A549 (cell line): ENCODE data around the gene UBTD1. TPM values are rescaled to one million over a fixed set of nuclear protein-coding genes. Genes with fewer than 3 reads are reported as not detected.

Experiments
- ATAC-seq, 2 experiments: fragments of 200-7000 bp in 1 of 2; fragments of >200 bp in 1 of 2; cut with Nextera tagmentation in 1 of 2; cut with Tn5 transposase in 1 of 2; 3 replicates each; pipeline versions ENCODE4 v1.8.0 to v1.9.1; 2018 to 2020; ENCODE audit warnings: mild to moderate bottlenecking in 1 of 2, moderate library complexity in 1 of 2
- CTCF ChIA-PET: fragments of 300-600 bp; sonication (Branson Sonifier 250); formaldehyde crosslinking; extraction: SDS; loops from one replicate; lab custom pipeline; 2021; ENCODE audit warnings: antibody characterized with exemption, inconsistent platforms; lab: Yijun Ruan, JAX
- POLR2A ChIA-PET: fragments of 350-600 bp; formaldehyde crosslinking; extraction: SDS; loops from one replicate; lab custom pipeline; 2021; ENCODE audit warnings: antibody characterized with exemption, inconsistent platforms; lab: Yijun Ruan, JAX
- DNase-seq, 2 experiments: peaks; one replicate each; pipeline versions ENCODE4 v3.0.0 to v3.0.0-alpha.2; 2011 to 2016; ENCODE audit warnings: low read depth in 1 of 2, low spot score in 1 of 2
- FAIRE-seq: peaks from 2 replicates; lab custom pipeline; 2011; peaks lifted over from hg19 to GRCh38; lab: Jason Lieb, UNC
- H3K27ac ChIP-seq, 2 experiments: fragments of >200 bp; sonication (Bioruptor Twin); formaldehyde crosslinking; 3 replicates each; pipeline ENCODE4 v1.5.1; 2016 to 2017
- H3K4me1 ChIP-seq: fragments of >200 bp; sonication (Bioruptor Twin); formaldehyde crosslinking; 3 replicates; pipeline ENCODE4 v1.6.1; 2016
- H3K4me2 ChIP-seq: fragments of >200 bp; sonication (Bioruptor Twin); formaldehyde crosslinking; 3 replicates; pipeline ENCODE4 v1.6.1; 2016
- H3K4me3 ChIP-seq: fragments of >200 bp; sonication (Bioruptor Twin); formaldehyde crosslinking; 3 replicates; pipeline ENCODE4 v1.5.1; 2016
- H3K9me3 ChIP-seq: fragments of >200 bp; sonication (Bioruptor Twin); formaldehyde crosslinking; 3 replicates; pipeline ENCODE4 v1.6.1; 2016
- ATOH8 ChIP-seq: fragments of 250-450 bp; sonication (Bioruptor Pico); IDR thresholded peaks from 2 replicates; pipeline ENCODE4 v1.5.0; 2020; ENCODE audit warnings: low read depth, mild to moderate bottlenecking, moderate library complexity
- BCL3 ChIP-seq: fragments of >200 bp; sonication (Bioruptor Twin); formaldehyde crosslinking; IDR thresholded peaks from 3 replicates; pipeline ENCODE4 v1.6.1; 2016
- BHLHE40 ChIP-seq: IDR thresholded peaks from 2 replicates; pipeline ENCODE4 v1.6.1; 2012; ENCODE audit warnings: low read depth, low read length, inconsistent platforms
- CBX2 ChIP-seq: fragments of 200-600 bp; sonication (generic); IDR thresholded peaks from 2 replicates; pipeline ENCODE4 v1.6.1; 2016; ENCODE audit warnings: low read depth, mild to moderate bottlenecking, borderline replicate concordance
- CBX8 ChIP-seq: fragments of 200-600 bp; sonication (generic); IDR thresholded peaks from 2 replicates; pipeline ENCODE4 v1.6.1; 2016
- CEBPB ChIP-seq, 2 experiments: fragments of >200 bp in 1 of 2; sonication (Bioruptor Twin) in 1 of 2; formaldehyde crosslinking in 1 of 2; IDR thresholded peaks; 2 replicates each; pipeline ENCODE4 v1.6.1; 2012 to 2016
- CTCF ChIP-seq: fragments of >200 bp; sonication (Bioruptor Twin); formaldehyde crosslinking; IDR thresholded peaks from 3 replicates; pipeline ENCODE4 v1.5.1; 2016
- EHMT2 ChIP-seq: fragments of 200-600 bp; sonication (generic); IDR thresholded peaks from 2 replicates; pipeline ENCODE4 v1.6.1; 2016; ENCODE audit warnings: antibody characterized with exemption, low read depth, mild to moderate bottlenecking, moderate library complexity
- ELK1 ChIP-seq: fragments of 150-350 bp; IDR thresholded peaks from 2 replicates; pipeline ENCODE4 v1.6.1; 2014; ENCODE audit warnings: low read depth, mild to moderate bottlenecking, low read length
- EP300 ChIP-seq, 2 experiments: fragments of >200 bp; sonication (Bioruptor Twin); formaldehyde crosslinking; IDR thresholded peaks; 2 replicates in 1 of 2; 3 replicates in 1 of 2; pipeline ENCODE4 v1.6.1; 2016 to 2017
- FOXS1 ChIP-seq: fragments of 250-450 bp; sonication (Bioruptor Pico); IDR thresholded peaks from 2 replicates; pipeline ENCODE4 v1.5.0; 2020; ENCODE audit warnings: mild to moderate bottlenecking, moderate library complexity
- GATA3 ChIP-seq: IDR thresholded peaks from 2 replicates; pipeline ENCODE4 v1.6.1; 2012; ENCODE audit warnings: borderline replicate concordance
- HDAC2 ChIP-seq: fragments of 200-600 bp; sonication (generic); IDR thresholded peaks from 2 replicates; pipeline ENCODE4 v1.6.1; 2016
- HOXA7 ChIP-seq: fragments of 250-450 bp; sonication (Bioruptor Pico); IDR thresholded peaks from 2 replicates; pipeline ENCODE4 v1.5.0; 2020; ENCODE audit warnings: mild to moderate bottlenecking, moderate library complexity
- HOXB13 ChIP-seq: fragments of 250-450 bp; sonication (Bioruptor Pico); IDR thresholded peaks from 2 replicates; pipeline ENCODE4 v1.5.0; 2020; ENCODE audit warnings: low read depth, mild to moderate bottlenecking, moderate library complexity
- JUN ChIP-seq, 2 experiments: fragments of >200 bp; sonication (Bioruptor Twin); formaldehyde crosslinking; IDR thresholded peaks; 2 replicates in 1 of 2; 3 replicates in 1 of 2; pipeline ENCODE4 v1.6.1; 2016 to 2017
- JUNB ChIP-seq: fragments of >200 bp; sonication (Bioruptor Twin); formaldehyde crosslinking; IDR thresholded peaks from 2 replicates; pipeline ENCODE4 v1.6.1; 2016
- KDM1A ChIP-seq: fragments of 200-600 bp; sonication (generic); IDR thresholded peaks from 2 replicates; pipeline ENCODE4 v1.6.1; 2016; ENCODE audit warnings: low read depth, mild to moderate bottlenecking
- KDM5A ChIP-seq: fragments of 200-600 bp; sonication (generic); IDR thresholded peaks from 2 replicates; pipeline ENCODE4 v1.6.1; 2016; ENCODE audit warnings: antibody characterized with exemption, mild to moderate bottlenecking
- PBX3 ChIP-seq: IDR thresholded peaks from 2 replicates; pipeline ENCODE4 v1.6.1; 2012
- PHF8 ChIP-seq: fragments of 200-600 bp; sonication (generic); IDR thresholded peaks from 2 replicates; pipeline ENCODE4 v1.6.1; 2016; ENCODE audit warnings: low read depth, mild to moderate bottlenecking, antibody characterized with exemption, moderate library complexity, borderline replicate concordance
- POLR2A ChIP-seq: IDR thresholded peaks from 2 replicates; pipeline ENCODE4 v1.6.1; 2012; ENCODE audit warnings: mild to moderate bottlenecking, low read length
- RARB ChIP-seq: fragments of 250-450 bp; sonication (Bioruptor Pico); IDR thresholded peaks from 2 replicates; pipeline ENCODE4 v1.8.0; 2021; ENCODE audit warnings: mild to moderate bottlenecking, moderate library complexity
- TFCP2L1 ChIP-seq: fragments of 250-450 bp; sonication (Bioruptor Pico); IDR thresholded peaks from 2 replicates; pipeline ENCODE4 v1.5.0; 2021; ENCODE audit warnings: mild to moderate bottlenecking
- TP53 ChIP-seq: fragments of 250-450 bp; sonication (Bioruptor Pico); IDR thresholded peaks from 2 replicates; pipeline ENCODE4 v1.5.0; 2021; ENCODE audit warnings: mild to moderate bottlenecking, moderate library complexity
- ZC3H11A ChIP-seq: fragments of 450-650 bp; IDR thresholded peaks from 2 replicates; pipeline ENCODE4 v1.6.1; 2014; ENCODE audit warnings: antibody characterized with exemption, mild to moderate bottlenecking
- ZFP36 ChIP-seq: fragments of 450-650 bp; IDR thresholded peaks from 2 replicates; pipeline ENCODE4 v1.6.1; 2014; ENCODE audit warnings: borderline replicate concordance; ENCODE audit not compliant: partially characterized antibody
- WGBS: methylation state at CpG from one replicate; pipeline ENCODE4 v1.1.6; 2017; ENCODE audit errors: missing lambda C conversion rate; 5-methylcytosine and 5-hydroxymethylcytosine counted together
- polyA plus RNA-seq, 4 experiments: library from polyadenylated mRNA; depleted of rRNA in 3 of 4; stranded (reverse); fragments of >200 nt; fragmentation: RNase III in 1 of 4; extraction: RNeasy Plus Mini Kit Qiagen cat#74134 plus additional on column Dnase treatment in 1 of 4; gene quantifications; 2 replicates in 3 of 4; 3 replicates in 1 of 4; pipeline ENCODE4 v1.2.3, GENCODE V29; 2011 to 2017

The UBTD1 gene
- polyA plus RNA-seq, 2 of the 4 experiments (the other 2 are of a cell fraction) = 5.9 to 11.6 TPM

GRCh38 chr10:97465982-97466381 is 32.7 kb upstream of the UBTD1 start:
- DNase-seq (no peak), FAIRE-seq (no peak), ATAC-seq (peak in 1 of 2 experiments; percentile 6; a peak in 2 of 6 replicates)
- Histone ChIP-seq H3K4me3 (no peak overlapping the region), H3K4me2 (no peak overlapping the region), H3K4me1 (peaks cover 8% of the 10 kb centered on the region), H3K27ac (no peak overlapping the region), H3K9me3 (no peaks in the 10 kb centered on the region)
- ChIA-PET CTCF (interaction anchor here (0.9 to 12.9 kb wide), 11 partner anchors 11 to 265 kb away, joined by 3 to 218 read pairs (median 15); partner anchors contain the start of genes ANKRD2 and UBTD1), POLR2A (interaction anchor here (1.5 kb wide), 1 partner anchor 88 kb away, joined by 3 read pairs; no protein-coding TSS in a partner anchor)
- 83% methylated on average over 3 of the region's 7 CpGs for WGBS
- TF ChIP-seq BCL3 (no peak), ELK1 (no peak), PHF8 (no peak), POLR2A (no peak), ZFP36 (no peak), HOXA7 (CRISPR knock-in tag) (no peak), FOXS1 (CRISPR knock-in tag) (no peak), CTCF (no peak), PBX3 (no peak), CBX2 (no peak)

GRCh38 chr10:97466755-97467154 is 32.0 kb upstream of the UBTD1 start:
- no peaks in the 10 kb centered on the region for H3K9me3 ChIP-seq
- H3K27ac ChIP-seq = peak overlapping the region in 1 of 2 experiments; percentile 18; a peak in 1 of 6 replicates
- no peak overlapping the region for H3K4me3 ChIP-seq
- WGBS = 91% methylated on average over 4 of the region's 4 CpGs
- peaks cover 8% of the 10 kb centered on the region for H3K4me1 ChIP-seq
- H3K4me2 ChIP-seq = no peak overlapping the region
- CTCF ChIA-PET = interaction anchor here (0.9 to 12.9 kb wide), 10 partner anchors 10 to 146 kb away, joined by 3 to 218 read pairs (median 8); partner anchors contain the start of gene ANKRD2
- no peak for FAIRE-seq
- ATAC-seq = no peak
- DNase-seq = no peak
- TF ChIP-seq KDM5A (no peak), CBX8 (no peak), EP300 (IDR thresholded peaks at IDR 0.05) (no peak), HDAC2 (no peak), RARB (CRISPR knock-in tag) (no peak), JUNB (no peak), GATA3 (no peak), CEBPB (IDR thresholded peaks at IDR 0.05) (no peak)
- TF ChIP-seq, all 56 proteins: peak for 0
- POLR2A ChIA-PET = interaction anchor here (1.2 to 1.5 kb wide), 2 partner anchors 32 to 87 kb away, joined by 3 to 5 read pairs; partner anchors contain the start of gene UBTD1

GRCh38 chr10:97468162-97468561 is 30.6 kb upstream of the UBTD1 start:
- POLR2A ChIA-PET = no interaction called here
- CTCF ChIA-PET = interaction anchor here (0.6 to 12.9 kb wide), 9 partner anchors 8 to 145 kb away, joined by 3 to 218 read pairs (median 8); partner anchors contain the start of gene ANKRD2
- ATAC-seq (no peak), FAIRE-seq (no peak), DNase-seq (no peak)
- H3K4me2 ChIP-seq = no peak overlapping the region
- TF ChIP-seq GATA3 (no peak), HOXB13 (no peak), EHMT2 (no peak), CBX8 (no peak), TP53 (CRISPR knock-in tag) (no peak), BHLHE40 (no peak), ZC3H11A (no peak), KDM1A (no peak), TFCP2L1 (CRISPR knock-in tag) (no peak), BCL3 (no peak), EP300 (IDR thresholded peaks at IDR 0.05) (no peak), JUN (IDR thresholded peaks at IDR 0.05) (no peak), ATOH8 (CRISPR knock-in tag) (no peak)
- peaks cover 8% of the 10 kb centered on the region for H3K4me1 ChIP-seq
- H3K9me3 ChIP-seq = no peaks in the 10 kb centered on the region
- no peak overlapping the region for H3K27ac ChIP-seq
- no peak overlapping the region for H3K4me3 ChIP-seq
- WGBS = 69% methylated on average over 3 of the region's 3 CpGs
